ENCODE results near the gene ZNF93. TPM values are rescaled to one million over a fixed set of nuclear protein-coding genes. Genes with fewer than 3 reads are reported as not detected.
"Not testable (repeated sequence)": the region's sequence is repeated elsewhere in the genome, so short reads cannot be mapped to it uniquely, and the experiment has no call there.

The ZNF93 gene
- total RNA-seq, 1 donor from 2014 or later = 0.45 TPM

GRCh38 chr19:19933432-19934314 is 32.9 kb downstream of the ZNF93 start:
- not testable (repeated sequence) for DNase-seq (ENCODE audit: low spot score); ATAC-seq

GRCh38 chr19:19937403-19937802 is 36.7 kb downstream of the ZNF93 start:
- DNase-seq (ENCODE audit: low spot score) (no peak), ATAC-seq (no peak)

DNA sequence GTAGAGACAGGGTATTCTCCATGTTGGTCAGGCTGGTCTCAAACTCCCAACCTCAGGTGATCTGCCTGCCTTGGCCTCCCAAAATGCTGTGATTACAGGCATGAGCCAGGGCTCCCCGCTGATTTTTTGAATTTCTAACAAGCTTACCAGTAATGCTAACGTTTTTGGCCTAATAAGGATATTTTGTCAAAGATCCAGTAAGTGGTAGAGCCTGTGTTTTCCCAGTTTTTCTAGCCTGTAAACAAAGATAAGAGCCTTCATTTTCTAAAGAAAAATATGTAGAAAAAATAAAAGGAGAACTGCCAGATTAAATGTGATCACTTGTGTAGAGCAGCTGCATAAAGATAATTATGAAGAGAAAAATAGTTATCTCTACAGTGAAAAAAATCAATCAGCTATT is 37.7 kb downstream of the ZNF93 start:
- ATAC-seq (no peak), DNase-seq (ENCODE audit: low spot score) (no peak)

GRCh38 chr19:19943848-19944582 is 43.3 kb downstream of the ZNF93 start:
- no peak for DNase-seq (ENCODE audit: low spot score)
- ATAC-seq = no peak

GRCh38 chr19:19944583-19944880 is 43.8 kb downstream of the ZNF93 start:
- DNase-seq (ENCODE audit: low spot score) (no peak), ATAC-seq (no peak)

DNA sequence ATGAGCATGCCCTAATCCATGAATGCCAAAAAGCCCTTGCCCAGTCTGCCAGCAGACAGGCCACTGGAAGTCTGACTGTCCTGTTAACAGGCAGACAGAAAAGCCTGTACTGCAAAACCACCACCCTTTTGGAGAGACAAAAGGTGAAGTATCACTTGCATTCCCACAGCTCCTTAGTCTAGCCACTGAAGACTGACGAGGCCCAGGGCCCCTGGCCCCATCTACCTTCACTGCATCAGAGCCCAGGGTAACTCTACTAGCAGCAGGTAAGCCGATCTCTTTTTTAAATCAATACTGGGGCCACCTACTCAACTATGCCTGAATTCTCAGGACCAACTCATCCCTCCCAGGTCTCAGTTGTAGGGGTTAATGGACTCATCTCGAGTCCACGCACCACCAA is 45.5 kb downstream of the ZNF93 start:
- DNase-seq (ENCODE audit: low spot score) (no peak), ATAC-seq (no peak)

- DNase-seq (ENCODE audit: low spot score) (no peak), ATAC-seq (no peak)
These were observed 48.1 kb downstream of the ZNF93 start for GRCh38 chr19:19948800-19949199.

GRCh38 chr19:19955208-19955607 is 54.5 kb downstream of the ZNF93 start:
- DNase-seq (ENCODE audit: low spot score) (no peak), ATAC-seq (no peak)

- no peak for DNase-seq (ENCODE audit: low spot score)
- ATAC-seq = no peak
These were observed 55.8 kb downstream of the ZNF93 start for GRCh38 chr19:19956434-19957075.

DNA sequence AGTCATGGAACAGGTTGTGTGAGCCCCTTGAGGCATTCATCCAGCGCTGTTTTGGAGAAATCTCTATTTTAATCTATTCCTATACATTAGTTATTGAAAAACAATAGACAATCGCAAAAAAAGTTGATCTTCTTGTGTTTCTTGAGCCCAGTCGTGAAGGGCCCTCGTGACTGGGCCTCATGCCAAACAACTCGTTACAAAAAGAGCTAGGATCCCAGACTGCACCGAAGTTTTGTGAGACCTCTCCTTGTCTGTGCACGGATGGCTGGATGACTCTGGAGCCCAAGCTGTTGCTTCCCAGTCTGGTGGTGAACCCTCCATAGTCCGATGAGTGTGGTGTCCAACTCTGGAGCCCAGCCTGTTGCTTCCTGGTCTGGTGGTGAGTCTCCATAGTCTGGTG is 57.0 kb downstream of the ZNF93 start:
- not testable (repeated sequence) for DNase-seq (ENCODE audit: low spot score); ATAC-seq

DNA sequence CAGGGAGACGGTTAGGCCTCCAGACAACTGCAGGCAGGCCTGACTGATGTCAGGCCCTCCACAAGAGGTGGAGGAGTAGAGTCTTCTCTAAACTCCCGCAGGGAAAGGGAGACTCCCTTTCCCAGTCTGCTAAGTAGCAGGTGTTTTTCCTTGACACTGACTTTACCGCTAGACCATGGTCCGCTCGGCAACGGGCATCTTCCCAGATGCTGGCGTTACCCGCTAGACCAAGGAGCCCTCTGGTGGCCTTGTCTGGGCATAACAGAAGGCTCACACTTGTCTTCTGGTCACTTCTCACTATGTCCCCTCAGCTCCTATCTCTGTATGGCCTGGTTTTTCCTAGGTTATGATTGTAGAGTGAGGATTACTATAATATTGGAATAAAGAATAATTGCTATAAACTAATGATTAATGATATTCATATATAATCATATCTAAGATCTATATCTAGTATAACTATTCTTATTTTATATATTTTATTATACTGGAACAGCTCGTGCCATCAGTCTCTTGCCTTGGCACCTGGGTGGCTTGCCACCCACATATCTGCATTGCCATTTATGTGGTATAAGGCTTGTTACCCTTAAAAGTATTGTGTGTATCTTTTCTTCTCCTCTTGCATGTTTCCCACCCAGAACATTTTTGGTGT is 58.5 kb downstream of the ZNF93 start:
- peak; percentile 71 for DNase-seq (ENCODE audit: low spot score)
- ATAC-seq = not testable (repeated sequence)

DNA sequence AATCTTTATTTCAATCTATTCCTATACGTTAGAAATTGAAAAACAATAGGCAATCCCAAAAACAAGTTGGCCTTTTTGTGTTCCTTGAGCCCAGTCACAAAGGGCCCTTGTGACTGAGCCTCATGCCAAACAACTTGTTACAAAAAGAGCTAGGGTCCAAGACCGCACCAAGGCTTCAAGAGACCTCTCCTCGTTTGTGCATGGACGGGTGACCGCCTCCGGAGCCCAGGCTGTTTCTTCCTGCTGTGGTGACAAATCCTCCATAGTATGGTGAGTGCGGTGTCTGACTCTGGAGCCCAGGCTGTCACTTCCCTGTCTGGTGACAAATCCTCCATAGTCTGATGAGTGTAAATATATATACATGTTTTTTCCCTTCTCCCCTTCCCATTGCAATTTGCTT is 63.7 kb downstream of the ZNF93 start:
- ATAC-seq = no peak
- no peak for DNase-seq (ENCODE audit: low spot score)

DNA sequence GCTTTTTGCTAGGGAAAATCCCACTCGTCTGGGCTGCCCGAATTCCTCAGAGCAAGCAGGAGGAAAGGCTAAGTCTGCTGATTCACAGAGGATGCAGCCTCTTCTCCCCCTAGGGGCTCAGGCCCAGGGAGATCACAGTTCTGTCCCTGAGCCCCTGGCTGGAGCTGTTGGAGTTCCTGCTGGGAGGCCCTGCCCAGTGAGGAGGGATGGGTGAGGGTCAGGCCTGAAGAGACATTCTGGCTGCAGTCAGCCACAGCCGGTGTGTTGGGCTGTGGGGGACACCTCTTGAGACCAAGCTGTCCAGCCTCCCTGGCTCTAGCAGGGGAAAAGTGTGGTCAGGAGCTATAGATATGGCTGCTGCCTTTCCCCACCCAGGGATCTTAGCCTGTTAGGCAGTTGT is 65.4 kb downstream of the ZNF93 start:
- DNase-seq (ENCODE audit: low spot score); ATAC-seq: not testable (repeated sequence)

DNA sequence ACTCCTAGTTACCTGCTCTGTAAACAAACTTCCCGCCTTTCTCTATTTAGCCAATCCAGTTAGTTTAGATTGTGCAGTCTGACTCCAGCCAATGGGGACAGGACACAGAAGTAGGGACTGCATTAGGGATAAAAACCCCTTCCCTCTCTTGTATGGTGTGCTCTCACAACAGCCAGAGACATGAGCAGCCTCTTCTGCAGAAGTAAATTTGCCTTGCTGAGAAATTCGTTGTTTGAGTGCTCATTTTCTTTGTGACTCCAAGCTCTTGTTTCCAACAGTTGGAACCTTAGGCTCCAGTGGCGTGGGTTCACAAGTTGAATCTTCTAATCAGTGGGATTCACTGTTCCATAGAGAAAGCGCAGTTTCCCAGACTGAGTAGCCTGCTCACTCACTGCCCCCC is 66.1 kb downstream of the ZNF93 start:
- no peak for DNase-seq (ENCODE audit: low spot score)
- ATAC-seq = no peak

Other genes with a start within 250 kb of the ZNF93 start
- 34.2 TPM for gene ATP13A1, start 237.3 kb upstream of the ZNF93 start, total RNA-seq
- gene ZNF101, start 232.1 kb upstream of the ZNF93 start, total RNA-seq = 3.4 TPM
- gene ZNF14, start 167.8 kb upstream of the ZNF93 start, total RNA-seq = 0.40 TPM
- gene ZNF506, start 79.2 kb upstream of the ZNF93 start, total RNA-seq = 2.9 TPM
- 4.7 TPM for gene ZNF253, start 35.1 kb upstream of the ZNF93 start, total RNA-seq
- gene ZNF682, start 138.6 kb downstream of the ZNF93 start, total RNA-seq = 2.8 TPM
- gene ZNF90, start 177.1 kb downstream of the ZNF93 start, total RNA-seq = 0.43 TPM